GM12878 (cell line): ENCODE data around the gene SLC9C1. TPM values are rescaled to one million over a fixed set of nuclear protein-coding genes. Genes with fewer than 3 reads are reported as not detected.

ENCODE experiments used
- ATF3 ChIP-seq: IDR thresholded peaks from 2 replicates; pipeline ENCODE4 v1.6.1; 2011; ENCODE audit warnings: low read depth, mild to moderate bottlenecking, low read length, moderate library complexity, borderline replicate concordance; ENCODE audit errors: extremely low read depth
- BCL11A ChIP-seq: IDR thresholded peaks from 2 replicates; pipeline ENCODE4 v1.6.1; 2011; ENCODE audit warnings: low read depth, low read length
- BHLHE40 ChIP-seq, 2 experiments: fragments of 450-650 bp in 1 of 2; IDR thresholded peaks; 2 replicates each; pipeline ENCODE4 v1.6.1; 2011 to 2017; ENCODE audit warnings: low read depth in 2 of 2, borderline replicate concordance in 1 of 2, improper control_type of control experiment in 1 of 2, low read length in 1 of 2, mild to moderate bottlenecking in 1 of 2
- BRCA1 ChIP-seq: IDR thresholded peaks from 2 replicates; pipeline ENCODE4 v1.6.1; 2011; ENCODE audit warnings: low read depth, low read length, improper control_type of control experiment
- CBFB ChIP-seq: IDR thresholded peaks from 2 replicates; pipeline ENCODE4 v1.6.1; 2016; ENCODE audit warnings: antibody characterized with exemption, low read depth
- E2F4 ChIP-seq: IDR thresholded peaks from 2 replicates; pipeline ENCODE4 v1.6.1; 2012; ENCODE audit warnings: low read depth, low read length, improper control_type of control experiment
- GABPA ChIP-seq: IDR thresholded peaks from 2 replicates; pipeline ENCODE4 v1.6.1; 2014; ENCODE audit warnings: antibody characterized with exemption, low read depth, mild to moderate bottlenecking, inconsistent platforms
- IKZF1 ChIP-seq: fragments of 450-650 bp; conservative IDR thresholded peaks from 2 replicates; pipeline ENCODE4 v1.6.1; 2017; ENCODE audit warnings: antibody characterized with exemption, mild to moderate bottlenecking
- IKZF2 ChIP-seq, 2 experiments: fragments of 450-650 bp; IDR thresholded peaks; 2 replicates each; pipeline ENCODE4 v1.6.1; 2017; ENCODE audit warnings: mild to moderate bottlenecking in 2 of 2, moderate library complexity in 2 of 2
- IRF4 ChIP-seq: IDR thresholded peaks from 2 replicates; pipeline ENCODE4 v1.6.1; 2011; ENCODE audit warnings: low read depth, low read length
- MAX ChIP-seq: IDR thresholded peaks from 2 replicates; pipeline ENCODE4 v1.6.1; 2012; ENCODE audit warnings: low read depth, low read length, improper control_type of control experiment
- NFIC ChIP-seq: IDR thresholded peaks from 2 replicates; pipeline ENCODE4 v1.6.1; 2012; ENCODE audit warnings: low read depth, mild to moderate bottlenecking, inconsistent platforms, low read length, moderate library complexity
- NKRF ChIP-seq: fragments of 450-650 bp; conservative IDR thresholded peaks from 2 replicates; pipeline ENCODE4 v1.6.1; 2017; ENCODE audit warnings: mild to moderate bottlenecking, moderate library complexity
- PML ChIP-seq: IDR thresholded peaks from 2 replicates; pipeline ENCODE4 v1.6.1; 2012; ENCODE audit warnings: low read length, inconsistent platforms
- POLR2AphosphoS5 ChIP-seq: IDR thresholded peaks from 2 replicates; pipeline ENCODE4 v1.6.1; 2011; ENCODE audit warnings: mild to moderate bottlenecking, low read length, inconsistent platforms
- RAD21 ChIP-seq: IDR thresholded peaks from 2 replicates; pipeline ENCODE4 v1.6.1; 2011; ENCODE audit warnings: mild to moderate bottlenecking, low read depth, low read length, moderate library complexity; ENCODE audit not compliant: insufficient read depth
- RAD51 ChIP-seq: fragments of 450-650 bp; IDR thresholded peaks from 2 replicates; pipeline ENCODE4 v1.6.1; 2016; ENCODE audit warnings: moderate library complexity, mild to moderate bottlenecking, inconsistent platforms
- SP1 ChIP-seq: IDR thresholded peaks from one replicate; pipeline ENCODE4 v1.6.1; 2011; ENCODE audit warnings: low read depth, low read length
- SPI1 ChIP-seq: IDR thresholded peaks from 2 replicates; pipeline ENCODE4 v1.6.1; 2011; ENCODE audit warnings: low read depth, mild to moderate bottlenecking, low read length, moderate library complexity, borderline replicate concordance; ENCODE audit not compliant: insufficient read depth
- SREBF2 ChIP-seq: IDR thresholded peaks from 2 replicates; pipeline ENCODE4 v1.6.1; 2012; ENCODE audit warnings: mild to moderate bottlenecking, low read length
- SRF ChIP-seq, 2 experiments: IDR thresholded peaks; 2 replicates each; pipeline ENCODE4 v1.6.1; 2011; ENCODE audit warnings: low read depth in 2 of 2, low read length in 2 of 2, mild to moderate bottlenecking in 1 of 2, moderate library complexity in 1 of 2
- SUZ12 ChIP-seq: fragments of 200-600 bp; sonication (generic); IDR thresholded peaks from one replicate; pipeline ENCODE4 v1.6.1; 2018; ENCODE audit warnings: antibody characterized with exemption, mild to moderate bottlenecking; ENCODE audit not compliant: unreplicated experiment
- USF2 ChIP-seq: IDR thresholded peaks from 2 replicates; pipeline ENCODE4 v1.6.1; 2011; ENCODE audit warnings: low read depth, low read length, improper control_type of control experiment, borderline replicate concordance
- YBX1 ChIP-seq: fragments of 450-650 bp; IDR thresholded peaks from 2 replicates; pipeline ENCODE4 v1.6.1; 2016; ENCODE audit warnings: antibody characterized with exemption
- ZBED1 ChIP-seq: IDR thresholded peaks from 2 replicates; pipeline ENCODE4 v1.6.1; 2016; ENCODE audit warnings: borderline replicate concordance
- ZNF24 ChIP-seq: fragments of 450-650 bp; IDR thresholded peaks from 2 replicates; pipeline ENCODE4 v1.6.1; 2017; ENCODE audit warnings: antibody characterized with exemption, mild to moderate bottlenecking
- ZNF622 ChIP-seq: fragments of 450-650 bp; IDR thresholded peaks from 2 replicates; pipeline ENCODE4 v1.6.1; 2017; ENCODE audit warnings: mild to moderate bottlenecking, inconsistent platforms
- ZSCAN29 ChIP-seq: fragments of 450-650 bp; IDR thresholded peaks from 2 replicates; pipeline ENCODE4 v1.6.1; 2017; ENCODE audit warnings: mild to moderate bottlenecking, moderate library complexity
- polyA plus RNA-seq, 11 experiments: library from polyadenylated mRNA; depleted of rRNA in 4 of 11; unstranded in 6 of 11; stranded (reverse) in 5 of 11; fragments of >200 nt; fragmentation: Nextera tagmentation in 4 of 11; fragmentation: Illumina TruSeq in 1 of 11; extraction: Ambion mirVana in 4 of 11; extraction: Trizol in 1 of 11; gene quantifications; 1 replicate in 1 of 11; 2 replicates in 10 of 11; pipeline versions ENCODE4 v1.2.1 to v1.2.3, GENCODE V29; 2011 to 2016; ENCODE audit warnings: inconsistent platforms in 2 of 11, missing spikeins in 2 of 11, low read depth in 1 of 11
- total RNA-seq, 4 experiments: library from RNA; depleted of rRNA in 3 of 4; stranded (reverse); fragments of >200 nt in 3 of 4; fragmentation: Illumina TruSeq in 1 of 4; extraction: Trizol in 1 of 4; gene quantifications; 2 replicates each; pipeline versions ENCODE4 v1.2.1 to v1.2.3, GENCODE V29; 2013 to 2021

SLC9C1 gene
- total and polyA plus RNA-seq, 10 of the 15 experiments (the other 5 are each of a cell fraction or from before 2014, with no cell fraction given): not detected

- no peak for TF ChIP-seq E2F4
- 0 out of 2 replicates have a peak, but pooled peaks have one; percentile 52 for TF ChIP-seq ZBED1
- TF ChIP-seq RAD51: no peak
- TF ChIP-seq SPI1: no peak
- TF ChIP-seq SP1: no peak
- peak in 1 of 2 experiments; percentile 39; a peak in 1 of 4 replicates for TF ChIP-seq BHLHE40 (IDR thresholded peaks at IDR 0.05; ENCODE audit: borderline replicate concordance in 1 of 2, low read depth in 2 of 2, low read length in 1 of 2)
- TF ChIP-seq IKZF1: peak; percentile 58
- peak in 1 of 2 experiments; percentile 42; a peak in 2 of 4 replicates for TF ChIP-seq IKZF2 (IDR thresholded peaks at IDR 0.05)
- TF ChIP-seq BRCA1: no peak
- TF ChIP-seq USF2: no peak
- TF ChIP-seq MAX: no peak
- no peak for TF ChIP-seq ZNF24
- no peak for TF ChIP-seq ATF3
- no peak for TF ChIP-seq ZSCAN29
- no peak for TF ChIP-seq ZNF622
- TF ChIP-seq RAD21: no peak
- TF ChIP-seq PML: peak; percentile 45; the same call in 1 of the 2 replicates
- TF ChIP-seq YBX1: no peak
- peak; percentile 51; the same call in 1 of the 2 replicates for TF ChIP-seq CBFB
- no peak for TF ChIP-seq SRF (IDR thresholded peaks at IDR 0.05; ENCODE audit: low read depth in 2 of 2, low read length in 2 of 2)
- TF ChIP-seq BCL11A: no peak
- no peak for TF ChIP-seq NKRF
- TF ChIP-seq GABPA: 0 out of 2 replicates have a peak, but pooled peaks have one; percentile 32
- no peak for TF ChIP-seq SREBF2
- TF ChIP-seq NFIC: peak; percentile 90
- TF ChIP-seq IRF4: no peak
- no peak for TF ChIP-seq SUZ12
- TF ChIP-seq POLR2AphosphoS5: peak; percentile 52
These were observed 173.8 kb downstream of the SLC9C1 start (continued) for GRCh38 chr3:112119962-112120836.
